HG02623 (cell line): ENCODE data around the gene PANX2.

ENCODE experiments used
- ATAC-seq: cut with Tn5 transposase; IDR thresholded peaks from one replicate; pipeline ENCODE4 v1.9.1; 2021; ENCODE audit warnings: moderate library complexity; ENCODE audit not compliant: unreplicated experiment

The PANX2 gene

GRCh38 chr22:50227579-50228215, 57.2 kb downstream of the PANX2 start:
- no peak for ATAC-seq

GRCh38 chr22:50228366-50228765, 57.8 kb downstream of the PANX2 start:
- ATAC-seq, result no peak

- no peak for ATAC-seq
Observed at GRCh38 chr22:50229370-50229769, 58.8 kb downstream of the PANX2 start.
